ENCODE results near the gene ERN1.

GRCh38 chr17:64028874-64029464 is 101.0 kb downstream of the ERN1 start:
- TF ChIP-seq CTCF (IDR thresholded peaks at IDR 0.05 in 4 of 5, conservative IDR thresholded peaks at IDR 0.05 in 1 of 5) (peak; percentile 47 to 84 (median 75)), POLR2A (IDR thresholded peaks at IDR 0.05) (no peak)

Data from gastrocnemius medialis (tissue), 4 donors.